GM21529 (cell line): ENCODE measurements around the gene SLAMF9.

Source experiments
- ATAC-seq: cut with Tn5 transposase; IDR thresholded peaks from one replicate; pipeline ENCODE4 v1.9.1; 2021; ENCODE audit not compliant: unreplicated experiment

Gene SLAMF9

DNA sequence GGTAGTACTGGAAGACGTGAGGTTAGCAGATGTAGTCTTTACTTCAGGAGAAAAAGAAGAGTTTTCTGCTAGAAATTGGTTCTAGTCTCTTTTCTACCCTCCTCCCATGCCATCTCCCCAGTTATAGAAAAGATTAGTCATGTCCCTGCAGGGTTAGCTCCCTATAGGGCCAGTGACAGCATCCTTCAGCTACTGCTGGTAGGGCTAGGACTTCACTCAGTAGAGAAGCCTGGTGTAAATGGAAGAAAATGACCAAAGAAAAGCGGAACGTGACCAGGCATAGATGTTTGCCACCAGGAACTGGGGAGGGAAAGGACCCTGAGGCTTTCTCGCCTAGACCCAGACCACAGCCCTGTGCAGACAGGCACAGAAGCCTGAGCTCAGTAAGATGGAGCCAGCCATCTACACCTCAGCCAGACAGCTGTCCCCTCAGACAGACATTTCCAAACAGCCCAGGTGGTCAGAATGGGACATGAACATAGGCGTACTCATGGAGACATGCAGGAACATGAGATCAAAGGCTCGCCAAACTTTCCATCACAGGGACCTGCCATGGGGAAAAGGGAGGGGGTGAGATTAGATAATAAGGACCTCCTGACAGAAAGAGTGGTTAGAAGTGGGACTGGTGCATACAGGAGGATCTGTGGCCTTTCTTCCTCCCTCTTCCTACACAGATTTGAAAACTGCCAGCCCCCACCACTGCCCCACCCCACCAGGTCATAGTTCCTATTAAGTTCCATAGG is 23.5 kb upstream of the SLAMF9 start:
- no peak for ATAC-seq

DNA sequence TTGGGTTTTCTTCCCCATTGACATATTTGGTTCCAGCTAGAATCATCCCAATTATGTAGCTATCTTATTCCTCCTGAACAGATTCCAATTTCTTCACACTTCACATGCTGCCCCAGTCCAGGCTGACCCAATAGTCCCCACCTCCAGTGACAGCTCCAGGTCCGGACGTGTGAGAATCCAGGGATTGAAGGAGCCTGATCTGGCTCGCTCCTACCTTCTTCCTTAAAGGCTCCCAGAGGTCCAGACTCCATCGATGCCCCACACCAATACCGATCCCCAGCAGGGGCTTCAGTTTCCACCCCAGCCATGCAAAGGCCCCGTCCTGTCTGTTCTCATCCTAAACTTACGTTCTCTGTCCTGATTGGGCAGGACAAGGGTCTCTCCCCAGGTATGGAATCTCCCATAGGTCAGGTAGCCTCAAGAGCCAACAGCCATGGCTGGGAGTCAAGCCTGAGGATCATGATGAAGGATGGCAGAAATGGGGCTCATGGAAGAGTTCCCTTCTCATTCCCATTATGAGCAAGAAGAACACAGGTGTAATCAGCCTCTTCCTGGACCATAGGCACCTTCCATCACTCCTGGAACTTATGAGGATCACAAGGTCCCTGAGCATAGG is 20.4 kb upstream of the SLAMF9 start:
- no peak for ATAC-seq

DNA sequence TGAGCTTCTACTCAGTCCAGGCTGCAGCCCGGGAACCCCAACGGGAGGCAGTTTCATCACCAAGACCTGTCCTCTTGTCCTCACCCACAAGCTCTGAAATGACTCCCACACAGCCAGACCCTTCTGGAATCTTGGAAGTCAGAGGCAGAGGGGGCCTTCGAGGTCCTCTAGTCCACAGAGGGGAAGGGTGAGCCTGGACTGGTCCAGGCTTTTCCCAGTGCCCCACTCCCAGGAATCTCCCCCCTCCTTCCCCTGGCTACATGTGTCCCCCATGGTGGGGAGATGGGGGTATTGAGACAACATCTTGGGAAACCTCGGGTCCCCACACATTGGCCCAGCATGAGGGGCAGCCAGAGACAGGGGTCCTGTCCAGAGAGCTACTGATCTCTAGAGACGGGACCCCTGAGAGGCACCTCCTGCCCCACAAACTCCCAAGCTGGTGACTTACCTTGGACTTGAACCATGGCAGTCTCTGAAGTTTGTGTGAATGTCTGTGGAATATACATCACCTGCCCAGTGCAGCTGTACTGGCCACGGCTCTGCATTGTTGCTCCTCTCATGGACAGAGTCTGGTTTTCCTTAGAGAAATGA is 19.4 kb upstream of the SLAMF9 start:
- ATAC-seq = no peak

DNA sequence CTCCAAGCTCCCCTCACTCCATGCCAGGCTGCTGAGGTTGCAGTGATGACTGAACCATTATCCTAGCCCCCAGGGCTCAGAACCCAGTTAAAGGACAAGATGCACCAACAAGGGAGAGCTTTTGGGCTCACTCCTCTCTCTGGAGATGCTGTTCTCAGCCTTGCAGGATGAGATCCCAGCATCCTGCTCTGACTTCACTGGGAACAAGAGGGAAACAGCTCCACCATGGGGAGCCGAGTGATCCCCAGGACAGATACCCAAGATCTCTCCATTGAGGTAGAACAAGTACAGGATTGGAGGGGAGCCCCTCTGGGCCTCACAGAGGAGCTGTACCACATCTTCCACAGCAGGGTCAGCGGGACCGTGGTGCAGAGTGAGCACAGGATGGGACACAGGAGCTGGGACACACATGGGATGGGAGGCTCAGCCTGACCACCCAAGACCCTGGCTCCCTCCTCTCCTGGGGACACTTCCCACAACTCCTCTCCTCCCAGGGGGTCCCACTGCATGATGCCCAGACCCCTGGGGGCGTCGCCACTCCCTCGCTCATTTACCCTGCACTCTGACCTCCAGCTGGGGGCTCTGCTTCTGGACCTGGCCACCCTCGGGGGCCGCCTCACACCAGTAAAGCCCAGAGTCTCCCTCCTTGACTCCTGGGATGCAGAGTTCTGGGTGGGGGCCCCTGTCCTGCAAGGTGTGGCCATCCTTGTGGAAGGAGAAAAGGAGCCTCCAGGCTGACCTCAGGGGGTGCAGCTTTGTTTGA is 18.6 kb upstream of the SLAMF9 start:
- no peak for ATAC-seq

DNA sequence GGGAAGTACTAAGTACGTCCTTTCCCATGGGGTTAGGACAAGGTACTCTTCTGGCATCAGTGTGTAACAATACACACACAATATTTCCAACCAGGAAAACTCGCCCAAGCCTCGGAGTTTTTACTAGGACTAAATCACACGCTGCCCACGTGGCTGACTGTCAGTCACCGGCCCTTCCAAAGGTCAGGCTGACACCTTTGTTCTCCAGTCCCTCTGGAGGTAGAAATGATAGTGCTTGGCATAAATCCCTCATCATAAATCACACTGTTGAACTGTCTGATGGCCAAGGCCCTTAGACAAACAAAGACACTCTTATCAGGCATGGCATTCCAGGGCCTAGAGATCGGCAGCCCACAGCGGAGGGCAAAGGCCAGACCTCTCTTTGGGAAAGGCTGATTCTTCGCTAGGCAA is 16.9 kb upstream of the SLAMF9 start:
- ATAC-seq = no peak

DNA sequence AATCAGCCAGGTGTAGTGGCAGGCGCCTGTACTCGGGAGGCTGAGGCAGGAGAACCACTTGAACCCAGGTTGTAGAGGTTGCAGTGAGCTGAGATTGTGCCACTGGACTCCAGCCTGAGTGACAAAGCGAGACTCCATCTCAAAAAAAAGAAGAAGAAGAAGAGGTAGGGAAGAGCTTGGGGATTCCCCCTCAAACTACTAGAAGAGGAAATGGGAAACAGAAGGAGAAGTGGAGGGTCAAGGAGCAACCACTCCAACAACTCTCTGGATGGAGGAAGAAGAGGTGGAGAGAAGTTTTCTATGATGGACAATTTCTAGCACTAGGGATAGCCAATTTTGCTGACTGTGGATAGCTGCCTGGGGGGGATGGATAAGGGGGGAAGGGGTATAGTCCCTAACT is 14.9 kb upstream of the SLAMF9 start:
- no peak for ATAC-seq

DNA sequence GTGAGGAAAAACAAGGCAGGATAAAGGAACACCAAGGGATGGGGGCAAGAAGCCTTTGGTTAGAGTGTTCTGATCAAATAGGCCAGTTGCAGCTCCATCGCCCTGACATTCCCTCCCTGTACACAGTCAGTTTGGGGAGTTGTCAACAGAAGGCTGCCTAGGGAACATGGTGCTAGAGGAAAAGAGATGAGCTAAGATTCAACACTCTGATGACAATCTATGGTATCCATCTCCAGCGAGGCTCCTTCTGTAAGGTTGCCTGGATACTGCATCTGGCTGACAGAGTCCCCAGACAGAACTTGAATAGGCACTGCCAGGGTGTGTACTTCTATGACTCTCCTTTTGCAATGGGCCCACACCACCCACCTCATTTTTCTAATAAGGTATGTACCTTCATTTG is 11.2 kb upstream of the SLAMF9 start:
- no peak for ATAC-seq

DNA sequence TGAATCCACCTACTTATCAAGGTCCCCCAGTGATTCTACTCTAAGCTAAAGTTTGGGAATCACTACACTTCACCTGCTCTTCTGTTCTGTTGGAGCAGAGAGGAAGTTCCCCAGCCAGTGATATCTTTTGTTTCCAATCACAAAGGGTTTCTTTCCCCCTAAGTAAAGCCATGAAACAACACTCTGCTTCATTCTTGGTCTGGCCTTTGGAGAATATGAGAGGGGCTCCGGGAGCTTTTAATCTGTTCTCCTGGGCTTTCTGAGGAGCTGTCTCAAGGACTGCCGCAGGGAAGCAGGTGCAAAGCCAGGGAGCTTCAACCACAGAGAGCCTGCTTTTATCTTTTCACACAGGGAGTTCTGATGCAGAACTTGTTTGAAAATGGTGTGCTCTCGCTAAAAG is 10.1 kb upstream of the SLAMF9 start:
- no peak for ATAC-seq

DNA sequence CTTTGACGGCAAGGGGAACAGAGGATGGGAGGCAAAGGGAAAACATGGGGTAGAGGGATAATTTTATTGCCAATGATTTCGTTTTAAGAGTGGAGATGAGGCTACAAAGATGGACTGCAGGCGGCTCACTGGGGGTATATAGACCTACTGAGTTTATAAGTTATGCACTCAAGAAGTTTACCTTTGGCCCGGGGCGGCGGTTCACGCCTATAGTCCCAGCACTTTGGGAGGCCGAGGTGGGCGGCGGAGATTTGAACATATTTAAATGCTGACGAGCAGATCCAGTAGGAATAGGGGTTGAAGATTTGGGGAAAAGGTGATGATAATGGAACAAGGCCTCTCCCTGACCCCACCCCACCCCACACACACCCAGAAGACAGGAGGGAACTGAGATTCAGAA is 8.1 kb upstream of the SLAMF9 start:
- no peak for ATAC-seq

DNA sequence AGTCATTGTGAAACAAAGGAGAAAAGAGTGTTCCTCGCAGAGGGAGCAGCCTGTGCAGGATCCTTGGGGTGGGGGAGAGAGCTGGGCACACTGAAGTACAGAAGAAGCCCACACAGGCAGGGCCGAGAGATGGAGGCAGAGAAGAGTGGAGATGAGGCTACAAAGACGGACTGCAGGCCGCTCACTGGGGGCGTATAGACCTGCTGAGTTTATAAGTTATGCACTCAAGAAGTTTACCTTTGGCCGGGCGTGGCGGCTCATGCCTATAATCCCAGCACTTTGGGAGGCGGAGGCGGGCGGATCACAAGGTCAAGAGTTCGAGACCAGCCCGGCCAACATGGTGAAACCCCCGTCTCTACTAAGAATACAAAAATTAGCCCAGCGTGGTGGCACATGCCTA is 7.6 kb upstream of the SLAMF9 start:
- ATAC-seq = no peak

DNA sequence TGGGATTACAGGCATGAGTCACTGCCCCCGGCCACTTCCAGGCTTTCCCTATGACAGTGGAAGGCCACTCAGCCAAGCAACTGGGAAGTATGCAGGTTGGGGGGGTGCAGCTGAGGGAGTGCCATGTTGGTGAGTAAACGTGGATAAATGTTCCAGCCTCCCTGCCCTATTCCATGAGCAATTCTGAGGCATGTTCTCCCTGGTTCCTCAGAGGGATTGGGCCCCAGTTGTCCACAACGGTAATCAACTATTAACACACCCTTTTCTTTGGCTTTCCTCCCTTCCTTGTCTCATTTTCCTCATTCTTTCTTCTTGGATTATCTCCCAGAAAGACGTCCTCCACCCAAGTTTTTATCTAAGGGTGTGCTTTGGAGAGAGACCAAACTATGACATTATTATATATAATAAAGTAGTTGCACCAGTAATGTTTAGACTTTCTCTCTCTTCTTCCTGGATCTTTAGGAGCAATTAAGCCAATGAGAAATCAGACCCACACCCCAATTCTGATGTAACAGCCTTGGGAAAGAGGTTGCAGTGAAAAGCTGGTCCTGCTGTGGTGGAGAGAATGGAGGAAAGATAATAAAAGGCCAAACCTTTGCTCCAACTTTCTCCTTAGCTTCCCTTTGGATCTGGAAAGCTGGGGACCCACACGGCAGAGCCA is 6.8 kb upstream of the SLAMF9 start:
- no peak for ATAC-seq

DNA sequence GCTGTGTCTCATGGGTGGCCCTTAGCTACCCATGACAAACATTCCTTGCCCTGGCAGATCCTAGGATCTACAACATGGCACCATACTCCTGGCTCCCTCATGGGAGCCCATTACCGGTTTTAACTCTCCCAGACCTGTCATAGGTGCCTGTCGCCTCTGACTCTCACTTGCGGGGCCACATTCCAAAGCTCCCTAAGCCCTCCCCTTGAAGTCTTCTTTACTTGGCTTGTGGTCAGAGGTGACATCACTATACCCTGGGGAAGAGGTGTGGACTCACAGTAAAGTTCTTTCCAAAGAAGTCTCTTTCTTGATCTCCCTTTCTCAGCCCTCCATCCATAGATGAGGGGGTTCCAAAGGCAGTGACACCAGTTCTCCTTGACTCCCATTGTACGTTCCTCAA is 5.4 kb upstream of the SLAMF9 start:
- no peak for ATAC-seq

DNA sequence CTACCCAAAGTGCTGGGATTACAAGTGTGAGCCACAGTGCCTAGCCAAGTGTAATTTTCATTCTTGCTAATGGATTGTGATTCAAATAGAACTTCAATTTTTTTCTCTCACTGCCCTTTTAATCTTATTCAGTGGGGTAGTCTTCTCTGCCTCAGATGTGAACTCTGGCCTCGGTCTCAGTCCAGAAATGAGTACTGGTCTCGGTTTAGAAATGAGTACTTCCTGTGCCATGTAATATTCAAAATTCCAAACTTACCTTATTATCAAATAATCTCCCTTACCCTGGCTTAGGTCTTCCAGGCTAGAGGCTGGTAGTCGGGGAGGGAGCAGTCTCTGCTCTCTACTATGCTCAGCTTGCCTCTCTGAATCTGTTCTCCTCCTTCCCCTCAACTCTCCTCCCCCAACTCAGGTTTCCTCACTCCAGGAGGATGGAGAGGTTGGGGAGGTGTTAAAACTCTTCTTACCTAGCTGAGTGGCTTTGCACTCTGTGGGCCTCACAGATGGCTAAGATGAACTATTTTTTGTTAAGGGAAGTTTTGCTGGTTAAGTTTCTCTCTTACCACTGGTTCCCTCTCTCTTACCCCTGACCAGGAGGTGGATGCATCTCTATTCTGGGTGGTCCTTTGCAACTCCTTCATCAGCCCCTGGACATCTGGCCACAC is 4.8 kb upstream of the SLAMF9 start:
- ATAC-seq = peak; percentile 78

DNA sequence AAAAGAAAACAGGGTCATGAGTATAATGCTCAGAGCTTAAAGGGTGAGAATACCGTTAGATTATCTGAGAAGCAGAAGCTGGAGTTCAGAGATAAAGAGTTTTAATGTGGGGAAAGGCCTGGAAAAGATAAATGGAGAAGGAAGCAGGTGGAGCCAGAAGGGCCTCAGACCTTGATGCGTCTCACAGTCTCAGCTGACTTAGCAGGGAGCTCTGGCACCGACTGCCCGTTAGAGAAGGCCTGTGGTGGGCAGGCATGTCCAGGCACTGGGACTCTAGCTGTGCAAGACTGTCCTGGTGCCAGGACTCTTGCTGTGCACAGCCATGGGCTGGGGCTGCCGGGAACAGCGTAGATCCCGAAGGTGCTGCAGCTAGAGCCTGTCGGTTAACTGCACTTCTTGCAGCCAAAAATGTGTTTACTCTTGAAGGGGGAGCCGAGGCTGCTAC is 3.8 kb upstream of the SLAMF9 start:
- no peak for ATAC-seq

DNA sequence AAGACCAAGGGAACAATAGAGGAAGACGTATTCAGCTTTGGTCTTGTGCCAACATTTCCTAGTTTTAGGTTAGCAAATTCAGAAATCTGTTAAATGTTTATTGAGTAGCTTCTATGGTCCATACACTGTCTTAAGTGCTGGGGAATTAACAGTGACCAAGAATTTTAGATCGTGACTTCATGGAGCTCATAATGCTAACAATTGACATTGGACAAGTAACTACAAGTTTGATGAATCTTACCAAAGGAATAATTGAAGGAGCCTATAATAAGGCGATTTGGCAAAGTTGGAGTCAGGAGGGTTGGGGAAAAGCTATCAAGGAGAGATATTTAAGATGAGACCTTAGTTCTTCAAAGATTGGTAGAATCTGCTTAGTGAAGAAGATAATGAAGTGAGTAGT is 1.4 kb upstream of the SLAMF9 start:
- no peak for ATAC-seq

DNA sequence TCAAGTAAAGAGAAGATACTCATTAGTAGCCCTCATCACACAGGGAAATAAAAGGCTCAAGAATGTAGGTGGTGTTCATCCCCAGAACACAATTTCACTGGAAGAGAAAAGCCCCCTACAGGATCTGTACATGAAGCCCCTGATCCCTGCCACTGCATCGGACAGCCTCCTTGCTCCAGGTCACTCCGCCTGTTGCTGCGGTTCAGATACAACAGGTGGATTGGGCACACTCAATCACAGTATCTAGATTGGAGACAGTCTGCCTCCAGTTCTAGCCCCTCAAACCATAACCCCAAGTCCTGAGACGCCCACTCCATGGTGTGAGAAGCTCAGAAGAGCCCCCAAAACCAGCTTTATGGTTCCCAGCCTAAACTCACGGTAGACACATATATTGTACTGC is 1.1 kb downstream of the SLAMF9 start:
- no peak for ATAC-seq

DNA sequence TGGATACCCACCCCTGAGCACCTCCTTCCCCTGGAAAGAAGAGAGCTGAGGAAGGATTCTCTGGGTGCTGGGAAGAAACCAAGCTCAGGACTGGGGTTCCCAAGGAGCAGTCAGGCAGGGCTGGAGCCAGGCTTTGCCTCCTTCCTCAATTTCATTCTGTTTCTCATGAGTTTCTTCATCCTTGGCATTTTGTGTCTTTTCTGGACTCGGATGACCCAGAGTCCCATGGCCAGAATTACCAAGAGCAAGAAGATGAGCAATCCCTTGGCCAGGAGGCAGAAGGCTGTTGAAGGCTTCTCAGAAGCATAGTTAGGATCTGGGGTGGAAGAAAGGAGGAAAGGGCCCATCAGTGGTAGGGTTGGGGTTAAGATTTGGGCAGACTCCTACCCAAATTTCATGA is 2.5 kb downstream of the SLAMF9 start:
- no peak for ATAC-seq

DNA sequence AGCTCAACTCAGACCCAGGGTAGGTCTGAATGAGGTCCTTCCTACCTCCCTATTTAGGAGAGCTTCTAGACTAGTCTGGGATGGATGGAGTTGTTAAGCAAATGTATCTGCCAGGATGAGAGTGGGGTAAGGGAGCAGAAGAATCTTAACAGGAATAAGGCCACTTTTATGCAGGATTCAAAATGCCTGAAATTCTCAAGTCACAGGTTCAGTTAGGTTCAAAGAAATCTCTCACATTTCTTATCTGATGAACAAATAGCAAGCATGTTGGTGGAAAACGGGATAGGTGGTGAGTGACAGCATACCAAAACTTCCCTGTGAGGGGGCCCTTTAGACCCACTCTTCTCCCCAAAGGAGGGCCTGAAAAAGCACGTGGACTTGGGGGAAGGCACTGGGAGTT is 3.0 kb downstream of the SLAMF9 start:
- no peak for ATAC-seq

DNA sequence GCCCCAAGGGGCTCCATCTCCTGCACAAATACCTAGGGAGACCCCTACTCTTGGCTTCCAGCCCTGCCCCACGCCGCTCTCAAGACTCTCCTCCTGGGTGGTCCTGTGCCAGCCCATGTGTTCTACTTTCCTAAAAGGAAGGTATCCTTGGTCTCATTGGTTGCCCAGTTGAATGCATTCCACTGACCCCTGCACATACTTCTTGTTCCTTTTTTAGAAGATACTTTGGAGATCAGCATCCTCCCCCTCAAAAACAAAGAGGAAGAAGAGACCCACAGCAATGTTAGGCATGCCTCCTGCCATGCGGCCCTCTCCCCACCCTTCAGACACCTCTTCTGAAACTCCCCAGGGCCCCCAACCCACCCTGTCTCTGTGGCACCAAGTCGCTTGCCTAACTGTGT is 4.1 kb downstream of the SLAMF9 start:
- ATAC-seq = no peak

DNA sequence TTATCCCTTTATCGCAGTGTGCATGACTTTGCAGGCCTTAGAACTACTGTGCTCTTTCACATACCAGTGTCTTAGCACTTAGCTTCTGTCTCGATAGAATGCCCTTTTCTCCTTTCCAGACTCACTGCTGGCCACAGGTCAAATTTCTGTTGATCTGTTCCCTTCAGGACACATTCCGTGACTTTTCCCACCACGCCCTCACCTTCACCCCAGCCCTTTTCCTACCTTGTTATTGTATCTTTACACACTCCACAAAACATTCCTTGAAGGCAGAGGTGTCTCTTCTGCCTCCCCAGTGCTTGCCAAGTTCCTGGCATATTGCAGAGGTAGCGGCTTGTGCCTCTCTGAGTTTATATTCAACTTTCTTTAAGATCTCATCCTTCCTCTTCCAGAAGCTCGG is 4.9 kb downstream of the SLAMF9 start:
- ATAC-seq = no peak

DNA sequence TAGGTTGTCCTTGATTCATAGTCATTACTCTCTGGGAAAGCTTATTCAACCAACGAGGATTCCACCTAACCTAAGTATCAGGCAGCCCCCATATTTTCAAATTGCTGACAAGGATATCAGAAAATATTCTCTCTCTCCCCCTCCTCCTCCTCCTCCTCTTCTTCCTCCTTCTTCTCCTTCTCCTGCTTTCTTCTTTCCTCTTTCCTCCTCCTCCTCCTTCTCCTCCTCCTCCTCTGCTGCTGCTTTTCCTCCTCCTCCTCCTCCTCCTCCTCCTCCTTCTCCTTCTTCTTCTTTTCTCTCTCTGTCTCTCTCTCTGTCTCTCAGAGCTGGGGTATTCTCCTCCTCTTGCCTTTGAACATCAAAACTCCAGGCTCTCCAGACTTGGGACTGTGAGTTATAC is 6.1 kb downstream of the SLAMF9 start:
- no peak for ATAC-seq
